ENCODE data around the gene ATRN.

Gene ATRN

GRCh38 chr20:3659492-3660261 lies 188.9 kb downstream of the ATRN start:
- no peak overlapping the region for H3K27ac Mint-ChIP-seq

GRCh38 chr20:3660262-3661059 lies 189.6 kb downstream of the ATRN start:
- Mint-ChIP-seq H3K9me3 (no peaks in the 10 kb centered on the region), H3K36me3 (no peaks in the 10 kb centered on the region), H3K27me3 (peaks cover 21% of the 10 kb centered on the region), H3K4me1 (no peaks in the 10 kb centered on the region), H3K4me3 (no peak overlapping the region), H3K27ac (no peak overlapping the region)

More at GRCh38 chr20:3659492-3660261, 188.9 kb downstream of the ATRN start:
- no peaks in the 10 kb centered on the region for H3K36me3 Mint-ChIP-seq
- H3K27me3 Mint-ChIP-seq: peaks cover 21% of the 10 kb centered on the region
- H3K4me3 Mint-ChIP-seq: no peak overlapping the region
- no peaks in the 10 kb centered on the region for H3K9me3 Mint-ChIP-seq
- no peaks in the 10 kb centered on the region for H3K4me1 Mint-ChIP-seq

- no peaks in the 10 kb centered on the region for H3K9me3 Mint-ChIP-seq
- H3K36me3 Mint-ChIP-seq: no peaks in the 10 kb centered on the region
- H3K4me3 Mint-ChIP-seq: no peak overlapping the region
- H3K27ac Mint-ChIP-seq: no peak overlapping the region
- H3K4me1 Mint-ChIP-seq: peaks cover 6% of the 10 kb centered on the region
- H3K27me3 Mint-ChIP-seq: peaks cover 21% of the 10 kb centered on the region
These were observed 190.4 kb downstream of the ATRN start for GRCh38 chr20:3661060-3661813.

GRCh38 chr20:3661814-3662665 lies 191.2 kb downstream of the ATRN start:
- Mint-ChIP-seq H3K36me3 (no peaks in the 10 kb centered on the region), H3K9me3 (no peaks in the 10 kb centered on the region), H3K4me3 (no peak overlapping the region), H3K27me3 (peaks cover 21% of the 10 kb centered on the region), H3K27ac (peak overlapping the region; percentile 18), H3K4me1 (peaks cover 10% of the 10 kb centered on the region)

- Mint-ChIP-seq H3K27me3 (peaks cover 19% of the 10 kb centered on the region), H3K4me1 (peaks cover 15% of the 10 kb centered on the region), H3K36me3 (no peaks in the 10 kb centered on the region), H3K27ac (peak within 1 kb of the TSS; percentile 18), H3K4me3 (no peak within 1 kb of the TSS), H3K9me3 (no peaks in the 10 kb centered on the region)
These were observed 192.3 kb downstream of the ATRN start, which contains the start of gene GFRA4 for GRCh38 chr20:3663031-3663701. Gene GFRA4 (minus strand): TSS chr20:3663399. CDS start chr20:3663399, 0 bp downstream.

- H3K4me3 Mint-ChIP-seq: no peak overlapping the region
- H3K27ac Mint-ChIP-seq: no peak overlapping the region
- no peaks in the 10 kb centered on the region for H3K9me3 Mint-ChIP-seq
- peaks cover 15% of the 10 kb centered on the region for H3K4me1 Mint-ChIP-seq
- H3K27me3 Mint-ChIP-seq: peaks cover 16% of the 10 kb centered on the region
- no peaks in the 10 kb centered on the region for H3K36me3 Mint-ChIP-seq
These were observed 193.0 kb downstream of the ATRN start for GRCh38 chr20:3663858-3664257.

GRCh38 chr20:3667434-3668037 lies 196.7 kb downstream of the ATRN start:
- Mint-ChIP-seq H3K9me3 (no peaks in the 10 kb centered on the region), H3K4me1 (peaks cover 15% of the 10 kb centered on the region), H3K27ac (no peak overlapping the region), H3K36me3 (no peaks in the 10 kb centered on the region), H3K27me3 (peaks cover 10% of the 10 kb centered on the region), H3K4me3 (no peak overlapping the region)

GRCh38 chr20:3669710-3670367 lies 199.0 kb downstream of the ATRN start:
- H3K27me3 Mint-ChIP-seq: peaks cover 17% of the 10 kb centered on the region
- no peaks in the 10 kb centered on the region for H3K36me3 Mint-ChIP-seq

GRCh38 chr20:3670511-3670910 lies 199.7 kb downstream of the ATRN start:
- H3K27ac Mint-ChIP-seq: no peak overlapping the region
- H3K36me3 Mint-ChIP-seq: no peaks in the 10 kb centered on the region
- H3K4me1 Mint-ChIP-seq: peaks cover 15% of the 10 kb centered on the region
- peaks cover 24% of the 10 kb centered on the region for H3K27me3 Mint-ChIP-seq
- H3K9me3 Mint-ChIP-seq: no peaks in the 10 kb centered on the region
- H3K4me3 Mint-ChIP-seq: no peak overlapping the region

More at GRCh38 chr20:3669710-3670367, 199.0 kb downstream of the ATRN start:
- Mint-ChIP-seq H3K9me3 (no peaks in the 10 kb centered on the region), H3K4me1 (peaks cover 15% of the 10 kb centered on the region), H3K4me3 (no peak overlapping the region), H3K27ac (no peak overlapping the region)

- Mint-ChIP-seq H3K4me3 (no peak overlapping the region), H3K27me3 (peaks cover 24% of the 10 kb centered on the region), H3K4me1 (peaks cover 11% of the 10 kb centered on the region), H3K27ac (no peak overlapping the region), H3K36me3 (no peaks in the 10 kb centered on the region), H3K9me3 (no peaks in the 10 kb centered on the region)
These were observed 200.1 kb downstream of the ATRN start for GRCh38 chr20:3670945-3671344.

- Mint-ChIP-seq H3K36me3 (no peaks in the 10 kb centered on the region), H3K9me3 (no peaks in the 10 kb centered on the region), H3K4me3 (no peak overlapping the region), H3K4me1 (peaks cover 4% of the 10 kb centered on the region), H3K27ac (no peak overlapping the region), H3K27me3 (peaks cover 27% of the 10 kb centered on the region)
These were observed 201.2 kb downstream of the ATRN start for GRCh38 chr20:3671986-3672546.

GRCh38 chr20:3672547-3673171 lies 201.8 kb downstream of the ATRN start:
- Mint-ChIP-seq H3K27ac (no peak overlapping the region), H3K9me3 (no peaks in the 10 kb centered on the region), H3K36me3 (no peaks in the 10 kb centered on the region), H3K27me3 (peaks cover 27% of the 10 kb centered on the region), H3K4me1 (no peaks in the 10 kb centered on the region), H3K4me3 (no peak overlapping the region)
